Kidney capillary endothelial cell (primary cell): ENCODE results near the gene SLC25A17.
"Not testable (repeated sequence)": the region's sequence is repeated elsewhere in the genome, so short reads cannot be mapped to it uniquely, and the experiment has no call there.

Source experiments
- DNase-seq: peaks from one replicate; pipeline ENCODE4 v3.0.0-alpha.2; 2018; ENCODE audit warnings: low spot score

The SLC25A17 gene, protein sequence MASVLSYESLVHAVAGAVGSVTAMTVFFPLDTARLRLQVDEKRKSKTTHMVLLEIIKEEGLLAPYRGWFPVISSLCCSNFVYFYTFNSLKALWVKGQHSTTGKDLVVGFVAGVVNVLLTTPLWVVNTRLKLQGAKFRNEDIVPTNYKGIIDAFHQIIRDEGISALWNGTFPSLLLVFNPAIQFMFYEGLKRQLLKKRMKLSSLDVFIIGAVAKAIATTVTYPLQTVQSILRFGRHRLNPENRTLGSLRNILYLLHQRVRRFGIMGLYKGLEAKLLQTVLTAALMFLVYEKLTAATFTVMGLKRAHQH

DNA sequence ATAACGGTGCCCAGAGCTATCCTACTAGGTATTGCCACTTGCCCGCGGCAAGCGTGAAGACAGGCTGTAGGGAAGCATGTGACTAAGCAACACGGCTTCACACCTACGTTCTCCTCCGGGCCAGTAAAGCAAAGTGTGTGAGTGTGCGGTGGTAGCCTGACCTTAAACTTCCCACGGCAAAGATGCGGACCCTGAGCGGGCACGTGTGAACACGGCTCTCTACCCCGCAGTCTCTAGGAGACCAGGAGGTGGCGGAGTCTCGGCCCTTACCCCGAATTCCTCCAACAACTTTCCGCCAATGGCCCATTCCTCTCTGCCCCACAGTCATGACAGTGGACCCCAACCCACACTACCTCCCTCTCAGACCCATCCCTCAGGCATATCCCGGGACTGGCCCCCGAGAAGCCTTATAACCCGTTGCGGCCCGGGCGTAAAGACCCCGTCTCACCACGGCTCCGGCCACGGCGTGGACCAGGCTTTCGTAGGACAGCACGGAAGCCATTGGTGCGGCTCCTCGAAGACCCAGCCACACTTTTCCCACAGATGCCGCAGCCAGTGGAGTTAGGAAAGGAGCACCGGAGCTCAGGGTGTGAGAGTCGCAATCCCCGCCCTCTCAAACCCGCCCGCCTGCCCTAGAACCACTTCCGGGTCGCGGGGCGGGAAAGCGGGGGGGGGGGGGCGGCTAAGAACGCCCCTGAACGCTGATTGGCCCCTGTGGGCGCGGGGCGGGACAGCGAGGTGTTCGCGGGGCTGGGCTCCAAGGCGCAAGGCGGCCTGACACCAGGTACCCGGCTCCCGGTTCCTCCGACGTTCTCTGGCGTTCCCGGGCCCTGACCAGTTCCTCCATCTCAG lies at the start of gene SLC25A17:
SLC25A17 (minus strand) TSS at position 600 of the 852 bp plus-strand sequence; CDS start at position 502, 98 bp downstream.
- DNase-seq: peak; percentile 73

DNA sequence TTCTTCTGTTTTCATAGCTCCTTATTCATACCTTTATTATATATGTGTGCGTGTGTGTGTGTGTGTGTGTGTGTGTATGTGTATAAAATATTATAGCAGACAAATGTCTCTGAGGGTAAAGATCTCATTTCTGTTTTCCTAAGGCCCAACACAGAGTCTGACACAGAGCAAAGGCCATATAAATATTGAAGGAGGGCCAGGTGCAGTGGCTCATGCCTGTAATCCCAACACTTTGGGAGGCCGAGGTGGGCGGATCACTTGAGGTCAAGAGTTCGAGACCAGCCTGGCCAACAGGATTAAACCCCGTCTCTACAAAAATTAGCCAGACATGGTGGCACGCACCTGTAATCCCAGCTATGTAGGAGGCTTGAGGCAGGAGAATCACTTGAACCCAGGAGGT lies 49.2 kb upstream of the SLC25A17 start:
- DNase-seq: not testable (repeated sequence)

DNA sequence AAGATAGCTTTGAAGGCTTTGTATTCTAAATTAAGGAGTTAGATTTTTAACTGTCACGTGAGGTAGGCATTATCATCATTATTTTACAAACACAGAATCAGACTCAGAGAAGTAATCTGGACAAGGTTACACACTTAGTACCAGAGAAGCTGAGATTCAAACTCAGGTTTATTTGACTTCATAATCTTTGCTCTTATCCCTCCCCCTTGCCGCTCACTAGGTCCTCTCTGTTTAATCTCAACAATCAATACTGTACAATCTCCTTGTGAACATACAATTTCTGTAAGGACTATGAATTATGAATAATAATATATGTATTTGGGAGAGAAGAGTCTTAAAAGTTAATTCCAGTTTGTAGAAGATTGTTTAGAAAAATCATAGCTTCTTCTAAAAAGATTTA lies 48.0 kb upstream of the SLC25A17 start:
- DNase-seq: no peak

DNA sequence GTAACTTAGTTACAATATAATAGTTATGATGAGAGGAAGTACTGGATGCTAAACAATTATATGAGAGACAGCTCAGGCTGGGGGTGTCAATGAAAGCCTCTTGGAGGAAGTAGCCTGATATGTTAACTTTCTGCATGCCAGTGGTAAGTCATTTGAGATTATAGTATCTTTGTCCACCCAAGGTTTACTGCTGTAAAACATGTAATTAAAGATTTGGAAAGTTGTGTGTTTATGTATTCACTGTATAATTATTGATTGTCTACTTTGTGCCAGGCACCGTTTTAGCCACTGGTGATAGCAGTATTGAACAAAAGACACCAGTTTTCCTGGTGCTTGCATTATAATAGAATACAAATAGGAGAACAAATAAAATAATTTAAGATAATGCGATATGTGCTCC lies 43.4 kb upstream of the SLC25A17 start:
- no peak for DNase-seq

DNA sequence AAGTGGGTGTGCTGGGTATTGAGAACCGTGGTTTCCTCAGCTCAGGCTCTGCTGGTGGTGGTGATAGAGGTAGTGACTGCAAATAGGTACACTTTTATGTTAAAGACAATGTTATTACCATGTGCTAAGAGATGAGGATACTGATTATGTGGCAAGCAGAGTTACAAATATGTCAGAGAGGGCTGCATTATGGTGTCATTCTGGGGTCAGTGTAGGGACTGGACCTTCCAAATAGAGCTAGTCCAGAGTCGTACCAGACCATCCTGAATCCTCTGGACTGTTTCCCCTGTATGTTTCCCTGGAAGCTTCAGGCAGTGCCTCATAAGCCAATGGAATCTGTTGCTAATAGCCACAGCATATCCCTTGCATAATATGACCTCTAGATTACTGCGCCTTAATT lies 42.9 kb upstream of the SLC25A17 start, which contains the start of gene DNAJB7:
DNAJB7 (minus strand) TSS at position 101 of the 400 bp plus-strand sequence. CDS start 119 bp downstream, outside the sequence.
- no peak for DNase-seq

DNA sequence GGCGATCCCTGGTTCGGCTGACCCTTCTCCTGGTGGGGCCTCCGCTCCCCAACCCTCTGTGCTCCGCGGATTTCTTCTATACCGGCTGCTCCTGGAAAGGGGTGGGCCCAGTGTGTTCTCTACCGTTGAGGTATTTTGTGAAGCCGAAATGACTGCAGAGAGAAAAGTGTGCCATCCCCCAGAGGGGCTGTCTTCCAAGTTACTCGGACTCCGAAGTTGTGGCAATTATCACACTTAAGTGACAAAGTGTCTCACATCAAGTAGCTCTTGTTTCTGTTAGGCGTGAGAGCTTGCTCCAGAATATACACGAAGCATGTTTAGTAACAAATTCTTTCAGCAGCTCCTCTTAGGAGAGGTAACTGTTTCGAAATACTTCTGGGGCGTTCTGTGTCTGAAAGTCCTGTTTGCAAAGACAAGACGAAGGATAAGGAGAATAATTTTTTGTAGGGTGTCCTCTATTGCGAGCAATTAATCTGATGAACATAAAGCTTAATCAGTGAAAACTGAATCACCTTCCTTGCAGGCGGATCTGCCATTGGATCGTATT lies 38.2 kb upstream of the SLC25A17 start:
- no peak for DNase-seq

DNA sequence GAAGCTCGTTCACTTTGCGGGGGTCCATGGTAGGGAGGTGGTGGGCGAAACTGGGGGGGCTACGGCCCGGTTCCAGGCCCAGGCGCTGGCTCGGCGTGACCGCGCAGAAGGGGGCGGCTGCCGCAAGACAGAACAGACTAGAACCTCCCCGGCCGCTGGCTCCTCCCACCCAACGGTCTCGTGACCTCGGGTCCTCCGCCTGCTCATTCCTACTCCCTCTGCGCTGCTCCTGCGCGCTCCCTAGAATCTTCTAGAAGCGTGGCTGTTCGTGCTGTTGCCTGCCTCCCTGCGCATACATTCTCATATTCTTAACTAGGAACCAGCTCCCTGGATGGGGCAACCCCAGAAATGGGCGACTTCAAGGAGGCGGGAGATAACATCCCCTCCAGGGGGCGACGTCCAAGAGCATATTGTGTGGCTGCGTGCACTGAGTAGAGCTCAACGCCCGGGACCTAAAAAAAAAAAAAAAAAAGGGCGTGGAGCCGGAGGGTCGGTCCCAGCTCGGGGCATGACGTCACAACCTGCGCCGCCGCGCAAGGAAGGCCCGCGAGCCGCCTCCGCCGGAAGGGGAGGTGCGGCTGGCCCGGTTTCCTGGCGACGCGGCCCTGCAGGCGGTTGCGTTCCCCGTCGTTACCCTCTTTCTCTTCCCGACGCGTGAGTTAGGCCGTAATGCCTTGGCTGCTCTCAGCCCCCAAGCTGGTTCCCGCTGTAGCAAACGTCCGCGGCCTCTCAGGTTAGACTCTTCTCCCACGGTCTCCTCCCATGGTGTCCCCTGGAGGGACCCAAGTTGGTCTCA lies 37.6 kb upstream of the SLC25A17 start, which contains the start of the genes ST13 and XPNPEP3:
ST13 (minus strand) TSS at position 127 of the 796 bp plus-strand sequence; CDS start at position 28, 99 bp downstream.
XPNPEP3 (plus strand) TSS at position 636 of the 796 bp plus-strand sequence; CDS start at position 670, 34 bp downstream.
- peak; percentile 91 for DNase-seq

DNA sequence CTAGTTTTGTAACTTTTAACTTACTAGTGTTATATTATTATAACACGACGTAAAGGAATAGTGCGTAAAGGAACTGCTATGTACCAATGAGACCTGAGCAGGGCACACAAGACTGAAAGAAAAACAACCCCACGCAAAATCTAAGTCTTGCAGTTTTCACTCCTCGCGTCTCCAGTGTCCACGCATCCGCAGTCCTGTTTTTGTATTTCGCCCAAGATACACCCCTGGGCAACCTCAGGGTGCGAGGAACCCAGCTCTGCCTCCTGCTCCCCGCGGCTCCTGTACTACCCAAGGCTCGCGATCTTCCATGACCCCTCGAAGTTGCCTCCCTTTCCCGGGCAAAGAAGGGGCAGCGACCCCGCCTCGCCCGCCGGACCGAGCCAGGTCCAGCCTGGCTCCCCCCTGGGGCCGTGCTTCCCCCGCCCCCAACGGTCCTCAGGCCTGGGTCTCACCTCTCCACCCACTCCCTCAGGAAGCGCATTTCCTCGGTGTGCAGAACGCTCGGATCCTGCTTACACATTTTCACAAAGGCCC lies 36.9 kb upstream of the SLC25A17 start:
- DNase-seq: peak; percentile 19

DNA sequence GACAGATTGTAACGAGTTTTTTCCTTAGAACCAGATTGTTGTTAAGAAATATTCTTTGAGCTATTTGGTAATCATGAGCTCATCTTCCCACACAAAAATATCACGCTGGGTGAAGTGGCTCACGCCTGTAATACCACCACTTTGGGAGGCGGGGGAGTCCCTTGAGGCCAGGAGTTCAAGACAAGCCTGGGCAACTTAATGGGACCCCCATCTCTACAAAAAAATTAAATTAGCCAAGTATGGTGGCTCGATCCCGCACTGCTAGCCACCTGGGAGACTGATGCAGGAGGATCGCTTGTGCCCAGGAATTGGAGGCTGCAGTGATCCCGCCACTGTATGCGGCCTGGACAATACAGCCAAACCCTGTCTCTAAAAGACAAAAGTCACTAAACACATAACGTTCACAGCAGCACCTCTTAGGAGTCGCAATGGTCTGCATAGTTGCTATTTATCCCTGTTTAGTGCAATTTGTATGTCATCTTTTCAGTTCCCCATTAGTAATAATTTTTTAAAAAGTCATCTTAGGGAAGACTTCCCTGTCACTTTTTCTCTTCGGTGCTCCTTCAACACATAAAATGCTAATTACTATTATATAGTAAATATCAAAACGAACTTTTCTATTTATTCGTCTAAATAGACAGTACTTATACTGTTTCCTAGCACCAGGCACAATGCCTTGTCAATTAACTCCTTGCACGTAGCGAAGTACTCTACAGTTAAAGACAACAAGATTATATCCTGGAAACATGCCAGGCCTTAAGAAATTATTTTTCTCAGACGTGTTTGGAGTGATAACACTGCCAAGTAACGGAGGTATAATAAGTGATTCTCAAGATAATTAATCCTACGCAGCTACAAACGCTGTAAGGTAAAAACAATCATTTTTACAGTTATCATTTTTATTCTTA lies 36.2 kb upstream of the SLC25A17 start:
- no peak for DNase-seq

DNA sequence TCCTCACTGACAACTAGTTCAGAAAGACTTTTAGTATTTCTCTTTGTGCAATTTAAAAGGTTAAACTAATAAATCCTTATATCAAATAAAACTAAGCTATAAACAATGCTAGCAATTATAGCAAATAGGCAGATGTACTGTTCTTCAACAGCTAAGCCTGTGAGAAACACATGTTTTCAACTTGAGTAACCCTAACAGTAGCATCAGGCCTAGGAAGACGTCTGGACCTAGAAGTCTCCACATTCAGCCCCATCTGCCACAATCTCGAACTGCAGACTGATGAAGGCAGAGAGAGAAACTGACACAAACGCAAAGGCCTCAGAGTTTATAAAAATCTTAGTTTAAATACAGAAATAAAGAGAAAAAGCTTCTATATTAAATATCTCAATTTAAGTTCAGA lies 34.8 kb upstream of the SLC25A17 start:
- no peak for DNase-seq

DNA sequence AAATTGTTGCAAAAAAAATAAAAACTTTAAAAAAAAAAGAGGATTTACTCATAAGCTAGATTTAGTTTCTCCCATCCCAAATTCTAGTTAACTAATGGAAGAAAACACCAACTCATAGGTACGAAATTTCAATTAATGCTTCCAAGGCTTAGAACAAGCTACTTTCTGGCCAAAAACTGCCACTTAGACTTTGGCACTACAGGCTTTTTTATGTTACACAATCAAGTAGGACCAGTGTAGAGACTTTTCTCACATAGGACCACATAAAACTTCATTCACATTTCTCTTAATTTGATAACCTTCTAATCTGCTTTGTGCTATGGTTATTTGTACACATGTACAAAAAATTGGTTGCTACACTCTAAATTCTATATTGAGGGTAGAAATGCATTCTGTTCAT lies 34.2 kb upstream of the SLC25A17 start:
- no peak for DNase-seq

DNA sequence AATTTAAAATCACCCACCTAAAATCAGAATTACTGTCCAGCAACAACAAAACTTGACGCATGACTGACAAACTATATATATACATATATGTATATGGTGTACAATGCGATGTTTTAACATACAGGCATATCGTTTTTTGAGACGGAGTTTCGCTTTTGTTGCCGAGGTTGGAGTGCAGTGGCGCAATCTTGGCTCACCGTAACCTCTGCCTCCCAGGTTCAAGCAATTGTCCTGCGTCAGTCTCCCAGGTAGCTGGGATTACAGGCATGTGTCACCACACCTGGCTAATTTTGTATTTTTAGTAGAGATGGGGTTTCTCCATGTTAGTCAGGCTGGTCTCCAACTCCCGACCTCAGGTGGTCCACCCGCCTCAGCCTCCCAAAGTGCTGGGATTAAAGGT lies 26.7 kb upstream of the SLC25A17 start:
- DNase-seq: not testable (repeated sequence)

DNA sequence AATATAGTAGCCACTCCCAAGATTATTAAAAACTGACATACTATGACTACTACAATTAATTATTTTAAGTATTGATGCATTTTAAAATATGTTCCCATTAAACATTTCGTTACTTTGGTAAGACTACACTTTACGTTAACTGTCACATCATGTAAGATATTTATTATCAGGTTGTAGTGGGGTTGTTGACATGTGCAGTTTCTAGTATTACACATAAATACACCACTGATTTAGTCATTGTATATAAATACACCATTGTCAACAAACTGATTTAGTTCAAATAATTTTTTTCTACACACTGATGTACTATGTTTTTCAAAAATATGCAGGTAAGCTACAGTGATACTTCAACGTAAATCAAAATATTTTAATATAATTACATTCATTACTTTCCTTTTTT lies 25.8 kb upstream of the SLC25A17 start:
- no peak for DNase-seq

DNA sequence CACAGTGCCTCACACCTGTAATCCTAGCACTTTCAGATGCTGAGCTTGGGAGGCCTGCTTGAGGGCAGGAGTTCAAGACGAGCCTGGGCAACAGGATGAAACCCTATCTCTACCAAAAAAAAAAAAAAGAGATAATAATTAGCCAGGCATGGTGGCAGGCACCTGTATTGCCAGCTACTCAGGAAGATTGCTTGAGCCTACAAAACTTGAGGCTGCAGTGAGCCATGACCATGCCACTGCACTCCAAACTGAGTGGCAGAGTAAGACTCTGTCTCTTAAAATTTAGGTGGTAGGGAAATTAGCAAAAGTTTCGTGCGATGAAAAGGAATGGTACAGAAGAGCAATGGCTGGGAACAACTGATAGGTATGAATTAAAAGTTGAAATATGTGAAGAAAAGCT lies 19.3 kb upstream of the SLC25A17 start:
- DNase-seq: no peak

DNA sequence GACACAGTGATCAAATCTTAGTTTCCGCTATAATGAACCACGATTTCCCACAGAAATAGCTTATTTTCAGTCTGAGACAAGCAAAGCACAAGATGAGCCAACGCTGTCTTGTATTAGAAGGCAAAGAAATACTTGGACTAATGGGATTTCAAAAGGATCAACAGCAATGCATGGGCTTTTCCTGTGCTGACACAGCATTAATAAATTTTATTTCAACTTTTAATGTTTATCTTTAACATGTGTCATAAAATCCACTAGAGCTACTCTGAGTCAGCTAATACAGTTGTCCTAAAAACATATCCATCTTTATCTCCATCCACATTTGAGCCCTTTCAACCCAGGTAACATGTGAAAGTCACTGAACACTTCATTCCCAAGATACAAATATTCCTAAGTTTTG lies 15.5 kb upstream of the SLC25A17 start:
- no peak for DNase-seq

DNA sequence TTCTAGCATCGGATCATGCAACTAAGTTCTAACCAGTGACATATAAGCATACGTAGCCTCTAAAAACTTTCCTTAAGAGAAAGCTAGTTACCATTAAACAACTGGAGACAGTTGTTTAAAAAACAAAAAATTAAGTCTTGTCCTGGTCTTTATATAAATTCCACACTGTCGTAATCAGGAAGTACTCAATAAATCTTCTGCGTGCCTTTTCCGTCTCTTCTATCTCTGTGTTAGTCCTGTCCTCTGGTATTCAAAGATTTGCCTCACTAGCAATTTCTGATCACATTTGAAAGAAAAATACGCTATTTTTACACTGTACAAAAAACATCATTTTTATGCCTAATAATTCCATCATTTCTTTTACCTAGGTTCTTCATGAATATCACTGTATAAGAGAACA lies 10.0 kb upstream of the SLC25A17 start:
- no peak for DNase-seq

DNA sequence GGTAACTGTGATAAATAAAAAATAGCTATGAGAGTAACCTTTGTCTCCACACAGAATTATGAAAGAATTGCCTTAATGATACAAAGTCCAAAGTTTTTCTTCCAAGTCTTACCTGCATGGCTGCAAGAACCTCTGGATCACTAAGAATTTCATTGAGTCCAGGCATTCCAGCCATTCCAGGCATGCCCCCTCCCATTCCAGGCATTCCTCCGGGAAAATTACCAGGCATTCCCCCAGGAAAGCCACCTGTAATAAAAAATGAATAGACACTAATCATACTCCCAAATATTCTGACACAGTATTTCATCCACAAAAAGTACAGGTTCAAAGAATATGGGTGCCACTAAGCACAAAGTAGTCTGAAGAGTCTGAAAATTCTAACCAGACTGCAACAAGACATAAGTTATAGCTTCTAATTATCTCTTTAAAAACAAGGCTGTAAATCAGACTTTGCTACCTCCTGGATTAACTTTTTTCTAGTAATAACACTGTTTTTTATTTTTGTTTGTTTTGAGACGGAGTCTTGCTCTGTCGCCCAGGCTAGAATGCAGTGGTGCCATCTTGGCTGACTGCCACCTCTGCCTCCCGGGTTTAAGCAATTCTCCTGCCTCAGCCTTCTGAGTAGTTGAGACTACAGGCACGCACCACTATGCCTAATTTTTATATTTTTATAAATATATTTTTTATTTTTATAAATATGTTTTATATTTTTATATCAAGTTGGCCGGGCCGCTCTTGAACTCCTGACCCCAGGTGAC lies 8.0 kb upstream of the SLC25A17 start:
- no peak for DNase-seq

DNA sequence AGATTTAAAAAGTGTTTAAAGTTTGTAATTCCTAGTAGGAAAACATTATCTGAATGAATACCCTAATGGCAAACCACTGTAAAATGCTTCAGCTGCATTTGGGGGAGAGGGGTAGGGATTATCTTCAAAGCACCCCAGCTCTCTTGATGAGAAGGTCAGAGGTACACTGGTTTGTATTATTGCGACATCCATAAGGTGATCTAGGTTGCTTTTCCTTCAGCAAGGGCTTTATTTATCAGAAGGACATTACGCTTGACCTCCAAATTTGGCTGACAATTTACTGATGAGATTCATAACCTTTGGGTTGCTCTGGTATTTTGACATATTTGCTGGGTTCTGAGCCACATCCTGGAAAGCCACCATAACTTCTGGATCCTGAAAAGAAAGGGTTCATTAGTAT lies 7.1 kb upstream of the SLC25A17 start:
- DNase-seq: not testable (repeated sequence)

DNA sequence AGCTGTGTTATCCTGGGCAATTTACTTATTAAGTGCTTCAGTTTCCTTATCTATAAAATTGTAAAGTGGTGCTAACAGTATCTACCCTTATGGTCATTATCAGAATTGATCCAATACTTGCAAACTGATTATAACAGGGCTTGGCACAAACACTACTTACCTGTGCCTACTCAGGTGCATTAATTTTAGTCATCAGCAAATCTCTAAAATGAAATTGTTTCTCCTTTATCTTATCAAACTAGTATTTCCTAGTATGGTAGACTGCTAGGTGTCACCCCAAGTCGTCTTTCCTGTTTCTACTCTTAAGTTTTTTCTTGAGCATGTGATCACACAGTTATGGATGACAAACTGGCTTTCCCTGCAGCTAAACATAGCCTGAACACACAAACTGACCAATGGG lies 4.3 kb upstream of the SLC25A17 start:
- DNase-seq: no peak
